ENCODE data around the gene FAM227A.

FAM227A gene

DNA sequence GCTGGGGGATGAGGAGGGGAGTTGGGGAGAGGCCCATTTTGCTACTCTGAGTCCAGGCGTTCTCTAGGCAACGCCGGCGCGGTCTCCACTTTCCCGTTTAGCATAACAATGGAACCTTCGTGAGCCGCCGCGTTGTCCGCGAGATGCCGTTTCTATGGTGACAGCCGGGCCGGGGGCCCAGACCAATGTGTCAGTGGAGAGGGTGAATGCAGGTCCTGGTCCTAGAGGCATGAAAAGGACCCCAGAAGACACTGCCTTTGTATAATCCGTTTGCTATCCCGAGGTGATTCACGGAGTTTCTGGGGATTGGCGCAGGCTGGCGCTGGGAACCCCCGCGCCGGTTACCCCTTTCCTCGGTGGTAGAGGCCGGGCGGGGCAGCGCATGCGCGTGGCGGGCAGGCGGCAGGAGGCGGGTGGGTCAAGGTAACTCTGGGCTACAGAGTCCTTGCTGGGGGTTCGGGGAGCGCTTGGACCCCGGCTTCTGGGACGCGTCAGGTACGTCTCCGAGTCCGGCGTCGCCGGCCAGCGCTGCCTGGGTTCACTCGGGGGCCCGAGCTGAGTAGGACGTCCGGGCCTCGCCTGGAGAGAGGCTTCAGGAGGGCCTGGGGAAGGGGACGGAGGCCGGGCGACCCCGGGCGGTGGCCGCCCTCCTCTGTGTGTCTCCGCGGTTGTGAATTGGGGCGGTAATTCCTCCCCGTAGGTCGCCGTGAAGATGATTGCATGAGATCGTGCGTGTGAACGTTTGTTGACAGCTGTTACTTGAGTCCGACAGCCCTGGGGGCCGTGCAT is at the start of gene FAM227A, which contains the start of gene CBY1:
Gene FAM227A (minus strand): TSS at position 137 of the 789 bp plus-strand sequence. CDS start 6,224 bp downstream, outside the sequence.
Gene CBY1 (plus strand): TSS at position 383 of the 789 bp plus-strand sequence. CDS start 11,417 bp downstream, outside the sequence.
- peak; percentile 92 for DNase-seq

DNA sequence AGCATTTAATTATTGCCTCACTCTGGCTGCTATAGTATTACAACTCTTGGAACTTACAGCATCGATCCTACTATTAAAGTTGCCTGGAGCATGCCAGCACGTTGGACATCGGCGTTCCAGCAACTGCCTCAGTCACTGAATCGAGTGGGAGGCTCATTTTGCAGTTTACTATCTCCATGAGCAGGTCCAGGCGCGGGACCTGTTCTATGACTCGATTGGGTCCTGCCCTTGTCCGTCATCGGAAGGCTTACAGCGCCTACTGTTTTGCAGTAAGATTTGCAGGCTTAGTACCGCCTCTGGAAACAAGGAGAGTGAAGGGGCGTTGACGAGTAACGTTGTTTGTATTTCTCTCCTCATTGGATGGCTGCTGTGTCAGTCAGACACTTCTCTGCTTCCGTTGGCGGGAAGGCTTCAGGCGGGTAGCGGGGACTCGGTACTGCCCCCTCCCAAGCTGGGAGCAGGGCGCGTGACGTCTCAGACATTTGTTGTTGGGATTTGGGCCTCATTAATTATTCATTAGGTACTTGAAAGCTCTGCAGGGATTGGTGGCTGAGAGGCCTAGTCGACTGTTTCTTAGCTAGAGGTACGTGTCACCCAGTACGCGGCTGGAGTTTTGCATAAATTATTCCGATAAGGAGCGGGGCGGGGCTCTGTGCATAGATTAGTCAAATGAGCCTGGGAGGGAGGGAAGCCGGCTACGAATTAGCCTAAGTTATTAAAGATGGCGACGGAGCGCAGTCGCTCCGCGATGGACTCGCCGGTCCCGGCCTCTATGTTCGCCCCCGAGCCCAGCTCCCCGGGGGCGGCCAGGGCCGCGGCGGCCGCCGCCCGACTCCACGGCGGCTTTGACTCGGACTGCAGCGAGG is 49.3 kb upstream of the FAM227A start, which contains the start of gene GTPBP1:
Gene GTPBP1 (plus strand): TSS at position 710 of the 866 bp plus-strand sequence. CDS start 12 bp downstream, at position 722.
- DNase-seq: peak; percentile 100

GRCh38 chr22:38704654-38705234 is 48.6 kb upstream of the FAM227A start:
- DNase-seq: peak; percentile 16

DNA sequence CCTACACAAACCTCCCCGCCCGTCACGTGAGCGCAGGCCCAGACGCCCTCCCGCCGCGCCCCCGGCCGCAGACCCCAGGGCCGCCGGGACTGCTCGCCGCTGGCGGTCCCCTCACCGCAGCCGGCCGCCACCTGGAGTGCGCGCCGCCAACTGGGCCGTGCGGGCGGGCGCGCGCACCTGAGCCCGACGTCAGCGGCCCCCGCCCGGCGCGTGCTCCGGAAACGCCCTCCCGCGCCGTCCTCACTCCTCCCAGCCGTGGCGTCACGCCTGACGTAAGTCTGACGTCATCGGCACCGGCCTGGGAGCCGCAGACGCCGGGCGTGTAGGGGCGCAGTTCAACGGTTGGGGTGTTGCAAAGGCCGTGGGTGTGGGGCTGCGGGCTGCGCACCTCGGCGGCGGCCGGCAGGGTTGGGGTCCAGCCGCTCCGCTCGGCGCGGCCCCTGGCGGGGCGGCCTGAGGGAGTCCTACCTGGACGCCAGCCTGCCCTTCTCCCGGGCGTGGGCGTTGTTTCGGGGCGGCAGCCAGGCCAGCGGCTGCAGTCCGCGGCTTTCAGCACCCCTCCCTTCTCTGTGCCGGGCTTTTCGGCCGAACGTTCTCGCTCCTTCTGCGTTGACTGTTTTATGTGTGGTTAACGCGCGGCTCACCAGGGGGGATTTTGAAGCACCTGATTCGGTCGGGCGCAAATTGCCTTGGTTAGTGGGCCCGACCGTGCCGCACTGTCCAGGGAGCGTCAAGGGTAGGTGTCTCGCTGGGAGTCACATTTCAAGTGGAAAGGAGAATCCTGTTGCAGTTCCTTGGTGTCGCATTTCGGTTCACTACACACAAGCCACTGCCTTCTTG is 44.8 kb upstream of the FAM227A start, which contains the start of gene JOSD1:
Gene JOSD1 (minus strand): TSS at position 155 of the 840 bp plus-strand sequence. CDS start 956 bp downstream, outside the sequence.
- peak; percentile 88 for DNase-seq

DNA sequence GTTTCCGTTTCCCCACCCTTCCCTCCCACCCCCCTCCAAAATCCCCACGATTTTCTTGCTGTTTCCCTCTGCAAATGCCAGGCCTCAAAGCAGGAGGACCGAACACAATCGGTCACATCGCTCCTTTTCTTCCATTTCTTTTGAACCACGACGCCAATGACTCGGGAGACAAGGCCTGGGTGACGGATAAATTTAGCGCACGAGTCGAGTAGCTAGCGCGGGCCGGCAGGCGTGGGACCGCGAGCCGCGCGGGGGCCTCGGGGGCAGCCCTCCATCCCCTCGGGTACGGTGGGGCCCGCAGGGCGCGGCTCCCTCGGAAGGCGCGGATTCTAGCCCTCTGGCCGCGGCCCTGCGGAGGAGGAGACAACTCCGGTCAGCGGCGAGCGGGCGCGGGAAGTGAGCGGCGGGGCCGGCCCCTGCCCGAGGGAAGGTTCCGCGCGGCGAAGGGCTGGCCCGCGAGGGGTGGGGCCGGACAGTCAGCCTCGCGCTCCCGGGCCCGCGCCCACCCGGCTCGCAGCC is 44.1 kb upstream of the FAM227A start:
- DNase-seq: peak; percentile 13

DNA sequence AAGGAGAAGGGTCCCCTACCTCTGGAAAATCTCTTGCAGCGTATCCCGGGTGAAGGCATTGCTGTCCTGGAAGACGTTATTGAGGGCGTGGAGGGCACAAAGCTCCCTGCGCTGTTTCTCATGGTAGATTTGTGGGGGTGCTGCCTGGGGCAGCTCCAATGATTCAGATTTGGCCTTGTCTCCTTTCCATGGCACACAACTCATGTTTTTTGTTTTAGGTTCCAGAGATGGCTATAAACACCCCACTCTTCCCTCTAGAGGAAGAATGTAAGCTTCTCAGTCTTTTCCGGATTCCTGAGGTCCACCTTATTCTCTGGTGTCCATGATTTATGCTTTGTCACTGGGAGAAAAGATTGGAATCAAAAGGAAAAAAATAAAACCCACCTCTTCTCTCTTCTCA is 43.6 kb upstream of the FAM227A start:
- no peak for DNase-seq

- no peak for DNase-seq
Measured at GRCh38 chr22:38699143-38699542, 43.0 kb upstream of the FAM227A start.

DNA sequence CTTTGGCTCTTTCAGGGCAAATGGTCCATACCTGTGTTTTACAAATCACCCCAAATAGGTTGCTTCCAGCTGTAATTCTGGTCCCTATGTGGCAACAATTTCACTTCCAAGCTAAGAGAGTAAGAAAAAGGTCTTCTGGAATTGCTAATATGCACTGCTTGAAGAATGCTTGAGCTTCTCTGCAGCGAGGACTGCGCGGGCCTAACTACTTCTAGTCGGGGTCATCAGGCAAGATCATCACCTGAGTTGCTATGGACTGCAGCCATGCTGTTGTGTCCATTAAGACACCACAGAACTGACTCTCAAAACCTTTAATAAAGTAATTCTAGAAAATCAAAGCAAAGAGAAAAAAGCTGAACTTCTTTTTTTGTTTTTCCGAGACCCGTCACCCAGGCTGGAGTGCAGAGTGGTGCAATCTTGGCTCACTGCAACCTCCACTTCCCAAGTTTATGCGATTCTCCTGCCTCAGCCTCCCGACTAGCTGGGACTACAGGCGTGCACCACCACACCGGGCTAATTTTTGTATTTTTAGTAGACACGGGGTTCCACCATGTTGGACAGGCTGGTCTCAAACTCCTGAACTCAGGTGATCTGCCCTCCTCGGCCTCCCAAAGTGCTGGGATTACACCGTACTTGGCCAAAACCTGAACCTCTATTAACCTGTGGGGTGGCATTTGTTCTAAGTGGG is 42.4 kb upstream of the FAM227A start:
- DNase-seq: no peak

DNA sequence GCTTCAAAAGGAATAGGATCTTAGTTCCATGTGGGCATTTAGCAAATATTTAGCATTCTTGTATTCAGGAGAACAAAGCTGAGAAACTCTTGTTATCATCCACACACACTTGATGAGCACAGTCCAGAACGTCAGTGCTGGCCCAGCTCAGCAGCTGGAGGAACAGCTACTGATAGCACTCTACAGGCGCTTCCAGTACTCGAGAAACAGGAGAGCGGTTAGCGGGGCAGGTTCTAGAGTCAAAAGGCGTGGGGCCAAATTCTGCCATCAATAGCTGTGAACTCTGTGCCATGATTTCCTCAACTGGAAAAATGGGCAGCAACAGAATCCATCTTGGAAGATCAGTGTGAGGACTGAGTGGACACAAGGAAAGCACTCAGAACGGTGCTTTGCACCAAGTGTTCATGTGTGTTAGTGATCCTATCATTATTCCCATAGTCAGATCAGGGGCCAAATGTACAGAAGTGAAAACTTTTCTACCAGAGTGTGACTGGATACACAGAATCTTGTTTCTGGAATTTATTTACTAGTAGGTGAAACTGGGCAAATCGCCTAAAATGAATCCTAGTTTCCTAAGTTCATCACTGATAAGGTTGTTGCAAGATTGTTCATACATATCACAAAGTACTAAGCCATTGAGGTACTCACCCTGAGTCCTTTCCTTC is 41.4 kb upstream of the FAM227A start:
- no peak for DNase-seq

GRCh38 chr22:38696606-38697424 is 40.6 kb upstream of the FAM227A start:
- DNase-seq: no peak

DNA sequence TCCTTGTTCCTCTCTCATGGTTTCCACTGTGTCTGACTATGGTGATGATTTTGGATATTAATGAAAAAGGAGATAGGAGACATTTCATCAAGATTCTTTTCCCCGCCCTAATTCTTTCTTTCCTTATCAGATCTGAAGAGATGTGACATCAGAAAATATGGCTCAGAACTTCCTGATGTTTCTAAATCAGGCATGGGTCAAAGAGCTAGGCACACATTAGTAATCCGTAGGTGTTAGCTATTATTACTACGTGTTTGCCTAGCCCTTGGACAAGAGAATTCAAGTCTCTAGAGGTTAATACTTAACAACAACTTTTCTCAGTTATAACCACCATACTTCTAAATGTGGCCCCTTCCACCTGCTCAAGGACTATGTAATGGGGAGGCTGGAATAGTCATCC is 38.7 kb upstream of the FAM227A start:
- DNase-seq: no peak

- no peak for DNase-seq
Measured at GRCh38 chr22:38694049-38694448, 37.9 kb upstream of the FAM227A start.

DNA sequence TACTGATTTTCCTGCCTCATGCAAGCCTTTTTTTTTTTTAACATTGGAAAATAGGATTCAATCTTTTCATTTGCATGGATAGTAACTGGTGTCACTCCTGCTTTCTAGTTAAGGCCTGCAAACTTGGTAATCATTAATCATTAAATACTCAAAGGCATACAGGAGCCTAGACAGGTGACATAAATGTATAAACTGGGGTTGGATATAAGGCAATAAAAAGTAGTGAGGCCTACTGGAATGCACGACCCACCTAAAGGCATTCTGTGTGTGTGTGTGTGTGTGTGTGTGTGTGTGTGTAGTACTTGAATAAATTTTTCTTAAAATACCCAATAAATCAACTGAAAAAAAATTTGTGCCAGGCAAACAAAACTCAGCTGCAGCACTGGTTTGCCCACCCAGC is 33.5 kb upstream of the FAM227A start:
- no peak for DNase-seq

DNA sequence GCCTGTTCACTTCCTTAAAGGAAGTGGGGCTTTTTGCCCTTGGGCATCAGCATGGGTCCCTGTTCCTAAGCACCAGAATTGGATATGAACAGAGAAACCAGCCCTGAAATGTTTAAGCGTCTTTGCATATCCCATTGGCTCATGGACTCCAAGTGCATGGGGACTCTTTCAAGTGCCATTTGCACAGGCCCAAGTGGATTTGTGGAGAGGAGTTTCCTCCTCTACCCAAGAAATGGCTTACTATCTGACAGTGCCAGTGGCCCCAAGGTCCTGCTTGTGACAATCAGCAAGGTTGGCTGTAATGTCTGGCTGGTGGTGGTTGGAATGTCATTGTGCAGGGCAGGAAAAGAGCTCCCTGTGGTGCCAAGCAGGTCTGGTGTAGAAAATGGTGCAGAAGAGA is 29.6 kb upstream of the FAM227A start:
- no peak for DNase-seq

GRCh38 chr22:38684895-38685294 is 28.7 kb upstream of the FAM227A start:
- no peak for DNase-seq

GRCh38 chr22:38681582-38682335 is 25.6 kb upstream of the FAM227A start, which contains the start of gene TOMM22:
TOMM22 (plus strand) TSS chr22:38681957; CDS start chr22:38681979, 22 bp downstream.
- peak; percentile 88 for DNase-seq

GRCh38 chr22:38675833-38676232 is 19.6 kb upstream of the FAM227A start:
- DNase-seq: no peak

DNA sequence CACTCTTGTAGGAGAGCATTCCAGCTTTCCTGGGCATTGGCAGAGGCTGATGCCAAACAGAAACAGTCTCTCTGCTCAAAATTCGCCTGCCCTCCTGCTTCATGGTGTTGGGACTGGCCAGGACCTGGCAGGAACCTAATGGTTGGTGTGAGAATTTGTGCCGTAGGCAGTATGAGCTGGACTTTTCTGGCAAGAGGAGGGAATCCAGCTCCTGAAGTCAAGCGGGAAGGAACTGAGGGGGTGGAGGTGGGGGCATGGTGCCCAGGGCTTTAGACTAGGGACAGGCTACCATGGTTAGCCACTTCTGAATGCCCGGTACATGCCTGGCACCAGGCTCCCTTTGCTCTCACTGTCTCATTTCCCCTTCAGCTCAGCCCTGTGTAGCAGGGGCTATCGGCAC is 18.7 kb upstream of the FAM227A start:
- no peak for DNase-seq

Data from NCI-H2171 treated with DMSO at 0.1 percent for 48 hours (cell line).